RWPE1 (cell line): Measurements from ENCODE around the gene AUNIP.
A peak's percentile ranks its signal among the peaks of the same experiment; 100 is the strongest.

Experiments used
- CTCF ChIA-PET: fragments of 350-600 bp; sonication (Branson Sonifier 250); formaldehyde crosslinking; extraction: SDS; loops from one replicate; lab custom pipeline; 2021; lab: Yijun Ruan, JAX
- POLR2A ChIA-PET: fragments of 400-600 bp; formaldehyde crosslinking; extraction: SDS; loops from one replicate; lab custom pipeline; 2020; ENCODE audit warnings: antibody characterized with exemption; ENCODE audit not compliant: low non-redundant PET; lab: Yijun Ruan, JAX
- DNase-seq: peaks from one replicate; pipeline ENCODE4 v3.0.0; 2012; ENCODE audit warnings: low spot score
- H3K27ac ChIP-seq: fragments of 450-650 bp; 2 replicates; pipeline ENCODE4 v1.5.1; 2017
- CTCF ChIP-seq: fragments of 450-650 bp; conservative IDR thresholded peaks from 2 replicates; pipeline ENCODE4 v1.5.1; 2017; ENCODE audit warnings: low read depth, mild to moderate bottlenecking

Gene AUNIP

GRCh38 chr1:25817840-25818501 lies 41.3 kb downstream of the AUNIP start:
- H3K27ac ChIP-seq, result peak overlapping the region; percentile 47
- CTCF ChIA-PET, result interaction anchor here (0.6 to 1.3 kb wide), 4 partner anchors 8 to 317 kb away, joined by 3 to 4 read pairs (median 4); no protein-coding TSS in a partner anchor
- no peak for DNase-seq
- no peak for TF ChIP-seq CTCF
- POLR2A ChIA-PET, result no interaction called here

- POLR2A ChIA-PET, result no interaction called here
- peak overlapping the region; percentile 39 for H3K27ac ChIP-seq
- no peak for DNase-seq
- no peak for TF ChIP-seq CTCF
- CTCF ChIA-PET, result interaction anchor here (0.6 to 0.9 kb wide), 2 partner anchors 80 to 202 kb away, joined by 3 read pairs; no protein-coding TSS in a partner anchor
Measured at GRCh38 chr1:25816112-25816718, 43.0 kb downstream of the AUNIP start.

GRCh38 chr1:25815208-25816111 lies 43.8 kb downstream of the AUNIP start:
- TF ChIP-seq CTCF, result no peak
- no peak for DNase-seq
- ChIA-PET POLR2A (no interaction called here), CTCF (interaction anchor here (0.9 kb wide), 1 partner anchor 80 kb away, joined by 3 read pairs; no protein-coding TSS in a partner anchor)
- H3K27ac ChIP-seq, result peak overlapping the region; percentile 39

GRCh38 chr1:25814549-25815087 lies 44.6 kb downstream of the AUNIP start:
- no peak for TF ChIP-seq CTCF
- H3K27ac ChIP-seq, result 0 out of 2 replicates have a peak overlapping the region, but pooled peaks have one; percentile 8
- DNase-seq, result no peak
- ChIA-PET POLR2A (no interaction called here), CTCF (interaction anchor here (0.6 kb wide), 1 partner anchor 77 kb away, joined by 3 read pairs; no protein-coding TSS in a partner anchor)

GRCh38 chr1:25813734-25814471 lies 45.4 kb downstream of the AUNIP start:
- CTCF ChIA-PET, result interaction anchor here (0.6 kb wide), 1 partner anchor 78 kb away, joined by 3 read pairs; no protein-coding TSS in a partner anchor
- no peak for DNase-seq
- TF ChIP-seq CTCF, result no peak
- H3K27ac ChIP-seq, result no peak overlapping the region
- POLR2A ChIA-PET, result no interaction called here
